ENCODE measurements around the gene UQCR10.

Gene UQCR10

DNA sequence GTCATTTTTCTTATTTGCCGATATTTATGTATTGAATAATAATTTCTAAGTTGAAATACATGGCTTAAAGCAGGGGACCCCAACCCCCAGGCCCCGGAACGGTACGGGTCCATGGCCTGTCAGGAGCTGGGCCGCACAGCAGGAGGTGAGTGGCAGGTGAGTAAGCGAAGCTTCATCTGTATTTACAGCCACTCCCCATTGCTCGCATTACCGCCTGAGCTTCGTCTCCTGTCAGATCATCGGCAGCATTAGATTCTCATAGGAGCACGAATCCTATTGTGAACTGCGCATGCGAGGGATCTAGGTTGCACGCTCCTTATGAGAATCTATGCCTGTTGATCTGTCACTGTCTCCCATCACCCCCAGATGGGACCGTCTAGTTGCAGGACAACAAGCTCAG, 4.9 kb upstream of the UQCR10 start:
- DNase-seq (ENCODE audit: low spot score), result peak; percentile 58

DNA sequence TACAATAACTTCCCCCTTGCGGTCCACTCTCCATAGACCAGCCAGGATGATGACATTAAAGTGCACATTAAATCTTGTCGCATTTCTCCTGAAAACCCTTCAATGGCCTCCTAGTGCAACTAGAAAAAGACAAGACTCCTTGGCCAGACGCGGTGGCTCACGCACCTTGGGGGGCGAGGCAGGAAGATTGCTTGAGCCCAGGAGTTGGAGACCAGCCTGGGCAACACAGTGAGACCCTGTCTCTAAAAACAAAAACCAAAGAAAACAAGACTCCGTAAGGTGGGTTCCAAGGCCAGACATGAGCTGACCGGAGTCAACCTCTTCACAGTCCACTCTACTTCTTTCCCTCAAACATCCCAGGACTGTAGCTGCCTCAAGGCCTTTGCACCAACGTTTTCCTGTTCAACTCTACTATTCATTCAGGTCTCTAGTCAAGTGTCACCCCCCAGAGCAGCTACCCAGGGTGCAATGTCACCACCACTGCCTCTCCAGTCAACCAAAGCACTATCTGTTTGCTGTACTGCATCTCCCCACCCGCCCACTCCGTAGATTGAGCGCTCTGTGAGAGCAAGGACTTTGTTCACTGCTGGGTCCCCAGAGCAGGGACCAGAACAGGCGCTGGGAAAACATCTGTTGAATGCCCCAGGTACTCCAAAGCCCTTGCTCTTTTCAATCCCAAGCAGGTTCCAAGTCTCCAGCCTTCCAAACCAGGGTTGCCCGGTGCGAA, 1.1 kb upstream of the UQCR10 start:
- no peak for DNase-seq (ENCODE audit: low spot score)

DNA sequence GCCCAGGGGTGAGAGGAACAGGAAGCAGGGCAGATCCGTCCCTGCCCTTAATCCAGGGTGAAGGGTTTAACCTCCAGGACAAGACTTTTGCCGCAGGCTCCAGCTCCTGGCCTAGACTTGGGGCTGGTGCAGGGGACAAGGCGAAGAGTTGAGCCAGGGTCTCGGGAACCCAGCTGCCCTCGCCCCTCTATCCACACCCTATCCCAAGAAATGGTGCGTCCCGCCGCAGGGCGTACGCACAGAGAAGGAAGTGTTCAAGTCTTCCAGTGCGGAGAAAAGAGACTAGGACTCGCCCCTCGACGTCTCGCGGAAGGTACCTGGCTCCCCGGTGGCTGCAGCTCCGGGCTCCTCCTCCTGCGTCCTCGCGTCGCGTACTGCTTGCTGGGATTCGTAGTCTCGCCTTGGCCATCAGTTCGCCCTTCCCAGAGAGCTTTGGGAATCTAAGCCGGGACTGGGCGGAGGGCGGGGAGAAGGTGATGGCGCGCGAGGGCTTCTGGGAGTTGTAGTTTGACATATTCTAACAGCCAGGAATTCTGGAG, 468 bp upstream of the UQCR10 start, which contains the start of gene ZMAT5:
Gene ZMAT5 (minus strand): TSS at position 376 of the 539 bp plus-strand sequence. CDS start 18,463 bp downstream, outside the sequence.
- DNase-seq (ENCODE audit: low spot score), result peak; percentile 96

DNA sequence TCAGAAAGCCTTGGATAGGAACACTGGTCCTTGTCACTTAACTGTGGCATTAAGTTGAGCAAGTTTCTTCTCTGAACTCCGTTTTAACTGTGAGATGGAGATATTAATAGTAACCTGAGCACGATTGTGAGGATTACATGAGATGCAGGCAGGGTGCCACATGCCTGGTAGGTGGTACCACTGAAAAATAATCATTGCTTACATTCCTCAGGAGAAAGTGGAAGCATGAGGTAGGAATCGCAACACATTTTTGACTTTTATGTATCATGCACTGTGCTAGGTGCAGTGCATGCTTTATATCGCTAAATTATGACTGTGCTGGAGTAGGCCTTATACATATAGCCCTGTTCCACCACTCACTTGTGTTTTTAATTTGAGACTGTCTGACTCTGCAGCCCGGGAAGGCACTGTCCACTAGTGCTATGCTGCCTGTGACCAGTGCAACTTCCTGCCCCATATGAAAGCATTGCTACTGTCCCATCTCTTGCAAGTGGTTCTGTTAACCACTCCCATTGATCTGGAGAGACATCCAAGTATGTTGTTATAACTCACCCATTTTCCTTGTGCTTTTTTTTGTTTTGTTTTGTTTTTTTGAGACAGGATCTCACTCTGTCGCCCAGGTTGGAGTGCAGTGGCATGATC, 1.0 kb downstream of the UQCR10 start:
- DNase-seq (ENCODE audit: low spot score), result no peak

DNA sequence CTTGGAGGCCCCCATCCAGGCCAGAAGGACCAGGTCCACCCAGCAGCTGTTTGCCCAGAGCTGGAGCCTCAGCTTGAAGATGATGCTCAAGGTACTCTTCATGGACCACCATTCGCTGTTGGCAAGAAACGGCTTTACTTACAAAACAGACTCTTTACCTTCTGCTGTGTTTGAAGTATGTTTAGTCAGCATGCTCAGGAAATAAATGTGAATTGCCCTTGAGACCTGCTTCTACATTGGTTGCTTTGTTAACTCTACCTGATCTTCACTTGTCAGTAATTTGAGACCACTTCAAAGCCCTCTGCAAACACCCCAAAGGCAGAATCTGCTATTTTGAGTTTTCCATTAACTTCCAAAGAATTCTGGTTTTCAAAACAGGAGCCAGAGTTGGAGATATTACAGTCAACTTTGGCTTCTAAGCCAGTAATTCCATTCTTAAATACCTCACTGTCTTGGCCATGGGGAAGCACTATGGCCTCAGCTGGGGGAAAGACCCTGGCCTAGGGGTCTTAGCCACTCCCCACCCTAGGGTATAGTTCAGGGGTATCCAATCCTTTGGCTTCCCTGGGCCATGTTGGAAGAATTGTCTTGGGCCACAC, 2.7 kb downstream of the UQCR10 start:
- no peak for DNase-seq (ENCODE audit: low spot score)

DNA sequence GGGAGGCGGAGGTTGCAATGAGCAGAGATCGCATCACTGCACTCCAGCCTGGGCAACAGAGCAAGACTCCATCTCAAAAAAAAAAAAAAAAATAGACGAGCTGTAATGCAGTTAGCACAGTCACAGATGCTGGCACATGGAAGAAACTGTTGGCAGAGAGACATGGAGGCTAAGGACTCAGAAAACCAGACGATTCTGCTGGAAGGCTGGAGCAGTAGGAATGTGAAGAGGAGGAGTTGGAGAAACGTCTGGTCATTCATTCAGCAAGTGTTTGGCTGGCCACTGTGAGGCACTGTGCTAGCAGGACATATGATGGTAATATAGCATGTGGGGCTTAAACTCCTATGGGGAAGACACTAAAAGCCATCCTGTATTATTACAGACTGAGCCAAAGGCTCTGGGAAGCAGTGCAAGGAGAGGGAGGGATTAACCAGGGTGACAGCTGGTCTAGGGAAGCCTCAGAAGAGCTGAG, 5.0 kb downstream of the UQCR10 start:
- no peak for DNase-seq (ENCODE audit: low spot score)

DNA sequence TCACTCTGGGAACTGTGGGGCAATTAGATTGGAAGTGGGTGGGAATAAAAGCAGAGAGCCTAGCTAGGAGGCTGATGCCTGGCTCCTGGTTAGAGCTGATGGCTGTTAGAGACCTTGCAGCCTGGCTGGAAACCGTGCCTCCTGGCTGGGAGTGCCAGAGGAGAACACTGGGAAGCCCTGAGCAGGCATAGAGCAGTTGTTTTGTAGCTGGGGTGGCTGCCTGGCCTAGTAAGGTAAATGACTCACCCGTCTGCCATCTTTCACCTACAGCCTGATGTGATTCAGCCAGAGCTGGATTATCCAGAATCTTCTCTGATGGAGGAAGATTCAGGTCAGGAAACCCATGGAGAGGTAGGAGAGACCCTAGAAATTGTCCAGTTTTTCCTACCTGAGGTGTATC, 6.1 kb downstream of the UQCR10 start:
- peak; percentile 49 for DNase-seq (ENCODE audit: low spot score)

DNA sequence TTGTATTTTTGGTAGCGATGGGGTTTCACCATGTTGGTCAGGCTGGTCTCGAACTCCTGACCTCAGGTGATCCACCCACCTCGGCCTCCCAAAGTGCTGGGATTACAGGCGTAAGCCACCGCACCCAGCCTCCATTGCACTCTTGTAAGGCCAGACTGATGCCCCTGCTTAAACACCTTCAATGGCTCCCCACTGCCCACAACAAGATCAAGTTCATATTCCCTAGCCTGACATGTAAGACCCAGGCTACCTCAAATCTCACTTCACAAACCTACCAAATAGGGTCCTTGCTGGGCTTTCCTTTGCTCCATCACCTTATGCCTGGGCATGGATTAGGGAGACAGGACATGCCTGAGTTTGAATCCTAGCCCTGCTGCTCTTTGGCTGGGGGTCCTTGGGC, 13.1 kb downstream of the UQCR10 start:
- DNase-seq (ENCODE audit: low spot score), result no peak

DNA sequence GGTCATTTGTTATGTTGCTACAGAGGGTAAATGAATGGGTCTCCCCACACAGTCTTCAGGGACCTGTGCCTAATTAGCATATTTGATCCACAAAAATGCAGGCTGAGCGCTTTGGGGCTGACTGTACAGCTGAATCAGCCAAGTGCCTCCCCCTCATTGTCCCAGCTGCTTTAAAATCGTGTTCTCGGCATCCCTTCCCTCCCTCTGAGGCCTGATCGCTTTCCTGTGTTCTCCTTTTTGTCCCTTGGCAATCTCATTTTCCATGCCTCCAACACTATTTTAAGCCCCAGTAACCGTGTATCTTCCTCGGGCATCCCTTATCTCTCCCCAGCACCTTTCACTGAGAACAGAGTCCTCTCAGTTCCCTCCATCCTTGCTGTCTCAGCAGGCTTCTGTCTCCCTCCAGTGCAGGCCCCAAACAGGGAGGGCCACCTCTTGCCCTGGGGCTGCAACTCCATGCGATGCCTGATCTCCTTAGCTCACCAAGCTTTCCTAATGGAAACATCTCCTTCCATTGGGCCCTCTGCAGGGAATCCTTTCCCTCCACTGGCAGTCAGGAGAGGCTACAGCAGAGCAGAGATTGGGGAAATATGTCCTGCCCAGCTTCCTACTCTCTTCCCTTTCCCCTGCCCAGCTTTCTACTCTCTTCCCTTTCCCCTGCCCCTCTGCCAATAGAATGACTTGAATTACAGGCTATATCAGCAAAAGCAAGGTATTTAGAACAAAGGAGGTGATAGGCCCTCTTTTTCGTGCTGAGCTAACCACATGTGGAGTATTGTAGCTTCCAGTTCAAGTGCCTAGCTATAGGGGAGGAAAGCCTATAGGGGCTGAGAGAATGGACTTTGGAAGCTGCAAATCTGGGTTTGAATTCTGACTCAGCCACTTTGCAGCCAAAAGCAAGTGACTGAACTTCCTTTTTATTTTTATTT, 13.8 kb downstream of the UQCR10 start:
- DNase-seq (ENCODE audit: low spot score), result peak; percentile 30

DNA sequence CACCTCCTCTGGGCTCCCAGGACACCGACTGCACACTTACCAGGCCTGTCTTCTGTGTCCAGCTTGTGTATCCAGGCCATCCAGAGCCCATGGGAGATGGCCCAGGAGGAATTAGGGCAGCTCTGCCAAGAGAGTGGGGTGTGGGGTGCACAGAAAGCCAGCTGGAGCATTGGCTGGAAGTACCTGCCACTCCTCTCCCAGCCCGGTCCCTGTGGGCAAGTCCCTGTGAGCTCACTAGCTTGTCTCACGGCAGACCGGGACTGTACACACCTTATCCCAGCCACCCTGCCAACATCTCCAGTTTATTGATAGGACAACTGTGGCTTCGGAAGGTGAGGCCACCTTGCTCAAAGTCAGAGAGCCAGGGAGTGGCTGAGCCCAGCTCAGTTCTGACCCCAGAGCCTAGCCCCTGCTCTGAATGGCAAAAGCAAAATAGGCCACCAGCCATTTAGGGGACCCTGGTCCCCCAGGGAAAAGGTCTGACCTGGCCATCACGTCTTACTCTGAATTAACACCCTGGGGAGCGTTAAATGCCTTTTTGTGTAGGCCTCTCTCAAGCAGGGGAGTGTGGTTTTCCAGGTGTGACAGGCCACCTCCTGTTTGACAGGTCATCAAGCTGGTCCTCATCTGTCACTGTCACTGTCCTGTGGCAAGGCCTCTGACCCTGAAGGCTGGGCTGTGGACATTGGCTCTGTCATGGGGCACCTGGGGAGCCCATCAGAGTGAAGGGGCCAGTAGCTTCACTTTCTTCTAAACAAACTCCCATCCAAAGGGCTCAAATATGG, 15.1 kb downstream of the UQCR10 start:
- no peak for DNase-seq (ENCODE audit: low spot score)

DNA sequence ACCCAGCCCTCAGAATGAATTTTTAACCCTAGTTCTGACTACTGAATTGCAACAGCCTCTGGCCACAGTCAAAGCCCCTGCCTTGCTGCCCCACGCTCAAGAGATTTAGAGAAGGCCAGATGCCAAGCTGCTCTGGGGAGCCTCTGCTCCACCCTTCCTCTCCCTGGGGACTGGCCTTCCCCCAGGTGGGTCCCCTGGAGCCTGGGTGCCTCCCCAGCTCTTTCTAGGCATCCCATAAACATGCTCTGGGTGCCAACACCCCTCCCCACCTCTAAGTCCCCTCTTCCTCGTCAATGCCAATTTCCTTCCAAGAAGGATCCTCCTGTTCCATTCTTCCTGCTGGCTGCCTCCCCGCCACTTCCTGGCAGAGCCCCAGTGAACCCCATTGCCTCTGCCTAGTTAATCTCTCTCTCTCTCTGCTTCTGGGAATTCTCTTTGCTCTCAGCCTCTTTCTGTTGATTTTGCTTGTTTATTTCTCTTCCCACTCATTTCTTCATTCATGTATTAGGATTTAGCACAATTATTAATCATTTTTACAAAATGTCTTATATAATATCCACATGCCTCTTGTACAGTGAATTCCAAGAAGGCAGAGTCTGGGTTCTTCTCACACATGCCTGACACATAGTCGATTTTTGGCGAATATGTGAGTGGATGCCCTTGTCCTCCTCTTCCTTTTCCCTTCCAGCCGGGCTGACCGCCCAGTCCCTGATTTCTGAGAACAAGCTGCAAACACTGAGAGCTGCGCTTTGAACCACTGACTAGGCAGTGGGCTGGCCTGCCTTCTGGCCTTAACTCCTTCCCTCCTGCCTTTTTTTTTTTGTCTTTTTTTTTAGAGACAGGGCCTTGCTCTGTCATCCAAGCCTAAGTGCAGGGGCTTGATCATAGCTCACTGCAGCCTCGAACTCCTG, 17.5 kb downstream of the UQCR10 start:
- DNase-seq (ENCODE audit: low spot score), result no peak

DNA sequence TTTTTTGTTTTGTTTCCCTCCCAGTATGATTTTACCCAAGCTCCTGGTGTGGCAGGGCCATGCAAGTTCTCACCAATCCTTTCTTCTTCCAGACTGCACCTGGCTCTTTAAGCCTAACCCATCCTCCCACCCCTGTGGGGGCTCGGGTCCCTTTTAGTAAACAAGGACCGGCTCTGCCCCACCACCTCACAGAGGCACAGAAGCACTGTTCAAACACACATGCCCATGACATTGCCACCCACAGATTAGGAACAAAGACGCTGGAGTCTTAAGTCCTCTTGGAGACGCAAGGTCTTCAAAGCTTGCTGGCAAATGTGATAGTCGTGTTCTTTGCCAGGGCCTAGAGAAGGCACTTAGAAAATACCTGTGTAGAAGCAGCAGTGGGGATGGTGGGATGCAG, 18.9 kb downstream of the UQCR10 start:
- DNase-seq (ENCODE audit: low spot score), result no peak

DNA sequence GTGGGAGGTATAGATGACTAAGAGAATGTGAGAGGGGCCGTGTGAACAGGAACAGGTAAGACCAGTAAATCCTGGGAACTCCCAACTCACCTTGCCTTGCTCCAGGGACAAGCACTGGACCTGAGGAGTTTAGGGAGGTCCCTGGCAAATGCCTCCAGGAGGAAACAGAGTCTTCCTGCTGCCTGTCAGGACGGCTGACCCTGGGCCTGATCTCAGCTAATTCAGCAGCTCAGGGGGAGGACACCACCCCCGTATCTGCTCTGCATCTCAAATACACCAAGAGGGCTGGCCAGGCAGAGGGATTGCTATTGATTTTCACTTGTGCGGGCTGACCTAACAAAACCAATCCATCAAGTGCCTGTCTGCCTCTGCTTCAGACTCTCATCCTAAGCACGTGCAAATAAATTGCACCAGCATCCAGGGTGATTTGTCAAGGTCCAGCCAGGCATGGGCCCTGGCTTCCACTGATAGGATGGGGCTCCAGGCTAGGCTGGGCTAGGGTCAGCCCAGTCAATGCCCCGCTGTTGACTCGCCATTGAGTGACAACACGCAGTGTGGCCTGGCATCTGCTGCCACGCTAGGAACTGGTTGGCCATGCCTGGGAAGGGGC, 20.3 kb downstream of the UQCR10 start:
- no peak for DNase-seq (ENCODE audit: low spot score)

DNA sequence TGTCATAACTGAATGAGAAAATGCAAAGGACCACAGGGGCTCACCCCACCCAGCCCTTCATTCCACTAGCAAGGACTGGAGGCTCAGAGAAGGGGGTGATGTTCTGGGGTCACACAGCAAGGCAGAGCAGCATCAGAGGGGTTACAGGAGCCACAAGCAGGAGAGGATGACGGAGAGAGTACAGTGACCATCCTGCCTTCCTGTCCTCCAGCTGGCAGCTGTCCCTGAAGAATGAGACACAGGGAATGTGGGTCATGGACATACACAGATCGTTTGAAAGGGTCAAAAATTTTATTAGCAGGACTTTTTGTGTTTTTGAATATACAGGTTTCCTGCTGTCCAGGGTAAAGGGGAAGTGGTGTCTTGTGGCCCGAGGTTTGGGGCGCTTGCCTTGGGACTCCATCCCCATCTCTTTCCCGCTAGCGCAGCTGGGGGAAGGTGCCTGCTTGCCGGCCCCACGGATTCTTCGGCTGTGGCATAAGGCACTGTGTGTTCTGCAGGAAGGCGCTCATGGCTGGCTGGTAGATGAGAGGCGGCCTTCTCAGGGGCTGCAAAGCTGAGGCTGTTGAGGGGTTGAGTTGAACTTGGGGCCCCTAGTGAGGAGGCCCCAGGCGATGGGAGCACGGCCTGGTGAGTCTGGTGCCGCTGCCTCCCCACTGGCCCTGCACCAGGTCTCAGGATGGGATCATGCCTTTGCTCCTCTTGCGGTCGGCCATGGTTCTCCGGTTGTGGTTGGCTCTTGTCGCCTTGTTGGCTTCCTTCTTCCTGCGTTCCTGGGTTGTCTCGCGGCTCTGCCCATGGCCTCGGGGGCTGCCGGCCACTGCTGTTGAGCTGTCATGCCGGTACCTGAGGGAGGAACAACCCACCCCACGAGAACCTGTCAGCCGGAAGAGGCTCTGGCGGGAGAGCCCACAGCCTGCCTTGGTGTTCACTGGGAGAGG, 21.4 kb downstream of the UQCR10 start:
- no peak for DNase-seq (ENCODE audit: low spot score)

DNA sequence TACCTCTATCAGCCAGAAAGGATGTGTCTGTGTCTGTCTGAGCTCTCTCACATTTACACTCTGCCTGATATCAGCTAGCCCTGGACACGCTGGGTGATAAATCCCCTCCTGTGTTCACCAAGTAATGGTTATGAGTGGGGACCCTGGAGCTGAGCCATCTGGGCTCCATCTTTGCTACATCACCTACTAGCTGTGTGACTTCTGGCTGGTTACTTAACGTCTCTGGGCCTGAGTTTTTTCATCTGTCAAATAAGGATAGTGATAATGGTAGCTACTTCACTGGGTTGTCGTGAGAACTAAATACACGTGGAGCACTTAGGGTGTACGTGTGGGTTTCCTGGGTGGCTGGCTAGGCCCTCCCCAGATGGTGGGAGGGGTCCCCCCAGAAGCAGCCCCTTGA, 22.9 kb downstream of the UQCR10 start:
- no peak for DNase-seq (ENCODE audit: low spot score)

DNA sequence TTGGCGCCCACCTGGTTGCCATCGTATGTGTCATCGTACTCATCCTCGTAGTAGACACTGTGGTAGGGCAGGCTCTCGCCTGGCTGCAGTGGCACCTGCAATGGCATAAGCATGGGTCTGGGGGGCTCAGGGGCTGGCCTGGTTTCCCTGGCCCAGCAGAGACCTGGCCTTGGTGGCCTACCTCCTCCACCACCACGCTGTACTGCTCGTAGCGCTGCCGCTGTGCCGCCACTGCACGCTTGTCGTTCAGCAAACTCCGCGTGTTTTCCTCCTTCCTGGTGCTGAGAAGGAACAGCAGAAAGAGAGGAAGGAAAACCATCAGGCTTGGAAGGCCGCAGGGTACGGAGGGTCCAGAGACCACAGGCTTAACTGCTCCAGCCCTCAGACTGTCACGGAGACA, 26.2 kb downstream of the UQCR10 start:
- DNase-seq (ENCODE audit: low spot score), result no peak

DNA sequence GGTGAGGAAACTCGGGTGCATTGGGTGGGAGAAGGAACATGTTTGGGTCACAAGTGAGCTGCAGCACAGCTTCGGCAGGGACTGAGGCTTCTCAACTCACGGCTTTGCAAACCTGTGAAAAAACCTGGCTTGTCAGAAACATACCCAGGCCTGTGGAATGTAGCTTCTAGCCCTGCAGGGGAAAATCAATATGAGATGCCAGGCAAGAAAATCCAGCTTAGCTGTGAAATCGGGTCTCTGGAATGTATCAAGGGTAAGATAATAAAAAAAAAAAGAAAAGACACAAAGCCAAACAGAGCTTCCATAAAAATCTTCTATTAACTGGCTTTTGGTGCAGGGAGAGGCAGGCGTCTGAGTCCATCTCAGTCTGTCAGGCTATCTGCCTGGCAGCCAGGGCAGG, 28.5 kb downstream of the UQCR10 start:
- no peak for DNase-seq (ENCODE audit: low spot score)

DNA sequence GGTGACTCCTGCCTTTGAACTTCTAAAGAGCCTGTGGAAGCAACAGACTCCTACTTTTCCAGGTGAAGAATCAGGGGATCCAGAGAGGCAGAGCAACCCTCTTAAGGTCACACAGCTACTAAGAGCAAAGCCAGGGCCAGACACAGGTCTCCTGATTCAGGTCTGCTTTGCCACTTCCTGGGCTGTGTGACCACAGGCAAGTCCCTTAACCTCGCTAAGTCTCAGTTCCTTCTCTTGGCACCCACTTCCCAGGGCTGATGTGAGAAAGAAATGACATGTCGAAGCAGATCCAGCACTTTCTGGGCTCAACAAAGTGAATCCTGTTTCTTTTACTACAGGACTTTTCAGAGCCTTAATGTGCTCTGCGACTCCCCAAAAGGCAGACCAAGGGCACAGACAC, 30.2 kb downstream of the UQCR10 start:
- no peak for DNase-seq (ENCODE audit: low spot score)

All from SW480 (cell line).